K562 (cell line): ENCODE data around the gene MED16.

Source experiments
- DNMT1 ChIP-seq: fragments of 450-650 bp; IDR thresholded peaks from 2 replicates; pipeline ENCODE4 v1.6.1; 2016; ENCODE audit warnings: antibody characterized with exemption, mild to moderate bottlenecking
- FOXK1 ChIP-seq: sonication (generic); formaldehyde crosslinking; IDR thresholded peaks from 2 replicates; pipeline ENCODE4 v1.8.0; 2022; ENCODE audit warnings: missing genetic modification reagents, mild to moderate bottlenecking, borderline replicate concordance
- GABPA ChIP-seq: fragments of 200-800 bp; sonication (Bioruptor generic); conservative IDR thresholded peaks from 2 replicates; pipeline ENCODE4 v1.6.1; 2016; ENCODE audit warnings: low read depth, missing genetic modification characterization, missing compliant biosample characterization
- JUNB ChIP-seq: fragments of 450-650 bp; formaldehyde crosslinking; conservative IDR thresholded peaks from 2 replicates; pipeline ENCODE4 v1.4.0; 2020; ENCODE audit warnings: mild to moderate bottlenecking
- MLX ChIP-seq, 2 experiments: fragments of 450-650 bp in 1 of 2; sonication (generic) in 1 of 2; formaldehyde crosslinking; conservative IDR thresholded peaks; 2 replicates each; pipeline versions ENCODE4 v1.4.0 to v1.8.1; 2020 to 2022; ENCODE audit warnings: mild to moderate bottlenecking in 1 of 2, missing genetic modification reagents in 1 of 2
- NFYB ChIP-seq: IDR thresholded peaks from 2 replicates; pipeline ENCODE4 v1.6.1; 2011; ENCODE audit warnings: mild to moderate bottlenecking, moderate library complexity; ENCODE audit not compliant: insufficient read length; ENCODE audit errors: extremely low read depth
- NR2C2 ChIP-seq, 2 experiments: fragments of 200-800 bp in 1 of 2; sonication (Bioruptor generic) in 1 of 2; sonication (generic) in 1 of 2; formaldehyde crosslinking in 1 of 2; IDR thresholded peaks; 2 replicates each; pipeline versions ENCODE4 v1.6.1 to v1.8.0; 2016 to 2022; ENCODE audit warnings: mild to moderate bottlenecking in 1 of 2, missing compliant biosample characterization in 1 of 2, missing genetic modification characterization in 1 of 2, missing genetic modification reagents in 1 of 2
- PURB ChIP-seq: sonication (generic); formaldehyde crosslinking; IDR thresholded peaks from 2 replicates; pipeline ENCODE4 v1.9.0; 2021; ENCODE audit warnings: low read depth, mild to moderate bottlenecking, missing genetic modification reagents
- SP1 ChIP-seq: sonication (generic); formaldehyde crosslinking; IDR thresholded peaks from 2 replicates; pipeline ENCODE4 v1.8.1; 2022; ENCODE audit warnings: mild to moderate bottlenecking, missing genetic modification reagents
- TEAD1 ChIP-seq, 2 experiments: fragments of 450-650 bp in 1 of 2; sonication (generic) in 1 of 2; formaldehyde crosslinking; IDR thresholded peaks; 2 replicates each; pipeline versions ENCODE4 v1.4.0 to v1.8.0; 2020 to 2022; ENCODE audit warnings: mild to moderate bottlenecking in 2 of 2, missing genetic modification reagents in 1 of 2
- TF ChIP-seq, protein P1 (sequence below), 3 experiments: IDR thresholded peaks in 2 of 3; conservative IDR thresholded peaks in 1 of 3; 2 replicates each; pipeline ENCODE4 v1.5.1; 2011 to 2012; ENCODE audit warnings: low read length in 3 of 3, mild to moderate bottlenecking in 3 of 3, control low read depth in 2 of 3, improper control_type of control experiment in 1 of 3, inconsistent platforms in 1 of 3, low read depth in 1 of 3, mixed read lengths in 1 of 3, moderate library complexity in 1 of 3; ENCODE audit not compliant: insufficient read depth in 2 of 3
- TF ChIP-seq, protein P2 (sequence below): fragments of 250-450 bp; sonication (Bioruptor Pico); IDR thresholded peaks from 2 replicates; pipeline ENCODE4 v1.4.0; 2020; ENCODE audit warnings: mild to moderate bottlenecking, moderate library complexity

DNA sequence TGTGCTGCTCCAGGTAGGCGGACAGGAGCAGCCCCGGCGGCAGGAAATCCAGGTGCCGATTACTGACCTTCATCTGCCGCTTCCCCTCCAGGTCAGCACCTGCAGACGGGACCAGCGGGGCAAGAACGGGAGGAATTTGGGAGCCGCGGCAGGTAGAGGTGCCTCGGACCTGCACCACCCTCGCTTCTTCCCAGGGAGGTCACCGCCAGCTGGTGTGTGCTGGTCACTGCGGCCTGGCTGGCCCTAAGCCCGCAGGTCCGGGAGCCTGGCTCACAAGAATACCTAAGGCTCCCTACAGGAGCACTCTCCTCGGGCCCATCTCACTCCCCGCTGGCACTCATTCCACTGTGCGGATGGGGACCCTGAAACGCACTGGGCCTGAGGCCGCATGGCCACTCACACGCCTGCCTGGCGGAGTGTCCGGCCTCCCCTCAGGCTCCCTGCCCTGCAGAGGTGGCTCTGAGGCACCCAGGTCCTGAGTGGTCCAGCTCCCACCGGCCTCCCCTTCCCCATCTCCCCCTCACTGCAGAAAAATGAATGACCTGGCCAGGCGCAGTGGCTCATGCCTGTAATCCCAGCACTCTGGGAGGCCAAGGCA, 4.6 kb upstream of the MED16 start:
- TF ChIP-seq, protein P1, sequence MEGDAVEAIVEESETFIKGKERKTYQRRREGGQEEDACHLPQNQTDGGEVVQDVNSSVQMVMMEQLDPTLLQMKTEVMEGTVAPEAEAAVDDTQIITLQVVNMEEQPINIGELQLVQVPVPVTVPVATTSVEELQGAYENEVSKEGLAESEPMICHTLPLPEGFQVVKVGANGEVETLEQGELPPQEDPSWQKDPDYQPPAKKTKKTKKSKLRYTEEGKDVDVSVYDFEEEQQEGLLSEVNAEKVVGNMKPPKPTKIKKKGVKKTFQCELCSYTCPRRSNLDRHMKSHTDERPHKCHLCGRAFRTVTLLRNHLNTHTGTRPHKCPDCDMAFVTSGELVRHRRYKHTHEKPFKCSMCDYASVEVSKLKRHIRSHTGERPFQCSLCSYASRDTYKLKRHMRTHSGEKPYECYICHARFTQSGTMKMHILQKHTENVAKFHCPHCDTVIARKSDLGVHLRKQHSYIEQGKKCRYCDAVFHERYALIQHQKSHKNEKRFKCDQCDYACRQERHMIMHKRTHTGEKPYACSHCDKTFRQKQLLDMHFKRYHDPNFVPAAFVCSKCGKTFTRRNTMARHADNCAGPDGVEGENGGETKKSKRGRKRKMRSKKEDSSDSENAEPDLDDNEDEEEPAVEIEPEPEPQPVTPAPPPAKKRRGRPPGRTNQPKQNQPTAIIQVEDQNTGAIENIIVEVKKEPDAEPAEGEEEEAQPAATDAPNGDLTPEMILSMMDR (IDR thresholded peaks at IDR 0.05 in 2 of 3, conservative IDR thresholded peaks at IDR 0.05 in 1 of 3; ENCODE audit: insufficient read depth in 2 of 3, low read depth in 1 of 3, low read length in 3 of 3): peak in 2 of 3 experiments; percentile 5 to 14; a peak in 2 of 6 replicates
- no peak for TF ChIP-seq FOXK1 (CRISPR knock-in tag)
- no peak for TF ChIP-seq GABPA
- no peak for TF ChIP-seq NR2C2 (CRISPR knock-in tag; IDR thresholded peaks at IDR 0.05)
- TF ChIP-seq NR2C2 (tag; IDR thresholded peaks at IDR 0.05): no peak
- no peak for TF ChIP-seq SP1 (CRISPR knock-in tag)
- no peak for TF ChIP-seq DNMT1
- TF ChIP-seq, protein P2, sequence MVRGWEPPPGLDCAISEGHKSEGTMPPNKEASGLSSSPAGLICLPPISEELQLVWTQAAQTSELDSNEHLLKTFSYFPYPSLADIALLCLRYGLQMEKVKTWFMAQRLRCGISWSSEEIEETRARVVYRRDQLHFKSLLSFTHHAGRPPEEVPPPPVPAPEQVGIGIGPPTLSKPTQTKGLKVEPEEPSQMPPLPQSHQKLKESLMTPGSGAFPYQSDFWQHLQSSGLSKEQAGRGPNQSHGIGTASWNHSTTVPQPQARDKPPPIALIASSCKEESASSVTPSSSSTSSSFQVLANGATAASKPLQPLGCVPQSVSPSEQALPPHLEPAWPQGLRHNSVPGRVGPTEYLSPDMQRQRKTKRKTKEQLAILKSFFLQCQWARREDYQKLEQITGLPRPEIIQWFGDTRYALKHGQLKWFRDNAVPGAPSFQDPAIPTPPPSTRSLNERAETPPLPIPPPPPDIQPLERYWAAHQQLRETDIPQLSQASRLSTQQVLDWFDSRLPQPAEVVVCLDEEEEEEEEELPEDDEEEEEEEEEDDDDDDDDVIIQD (CRISPR knock-in tag): no peak
- no peak for TF ChIP-seq TEAD1 (CRISPR knock-in tag; IDR thresholded peaks at IDR 0.05)
- no peak for TF ChIP-seq NFYB
- TF ChIP-seq PURB: no peak
- no peak for TF ChIP-seq MLX (CRISPR knock-in tag; conservative IDR thresholded peaks at IDR 0.05)
- no peak for TF ChIP-seq JUNB (CRISPR knock-in tag)
